Renal pelvis (tissue), 3 donors: Measurements from ENCODE around the gene DMRTC1. TPM values are rescaled to one million over a fixed set of nuclear protein-coding genes. Genes with fewer than 3 reads are reported as not detected.

Experiments
- polyA plus RNA-seq, 3 donors: library from polyadenylated mRNA; unstranded; fragments of 120-200 nt; gene quantifications; one replicate each; pipeline ENCODE4 v1.2.1, GENCODE V29; 2013; ENCODE audit not compliant: insufficient read length in 3 of 3

DMRTC1 gene
- polyA plus RNA-seq, 3 donors, result 0.36 to 1.1 (median 0.55) TPM

Other genes starting within 250 kb of the DMRTC1 start
- gene PHKA1, start 229.5 kb downstream of the DMRTC1 start, polyA plus RNA-seq, result 1 to 10 TPM; 5.1 to 5.8 (median 5.3) TPM
- gene DMRTC1B, start 166.9 kb downstream of the DMRTC1 start, polyA plus RNA-seq, result 1 to 10 TPM; 4.1 to 5.8 (median 4.2) TPM
- not detected for gene FAM236B, start 161.2 kb downstream of the DMRTC1 start, polyA plus RNA-seq
- gene FAM236D, start 135.6 kb downstream of the DMRTC1 start, polyA plus RNA-seq, result not detected
- not detected for gene FAM236C, start 31.2 kb downstream of the DMRTC1 start, polyA plus RNA-seq
- under 1 TPM in 2 of 3 donors, not detected in 1; 0.19 to 0.75 TPM for gene FAM236A, start 5.6 kb downstream of the DMRTC1 start, polyA plus RNA-seq
- under 1 TPM in 1 of 3 donors, not detected in 2; 0.06 TPM for gene PABPC1L2B, start 59.1 kb upstream of the DMRTC1 start, polyA plus RNA-seq
- under 1 TPM in 1 of 3 donors, not detected in 2; 0.08 TPM for gene PABPC1L2A, start 135.7 kb upstream of the DMRTC1 start, polyA plus RNA-seq